NT2/D1 (cell line): Measurements from ENCODE around the gene SRPK1.

Experiments
- DNase-seq: peaks from one replicate; pipeline ENCODE4 v3.0.0-alpha.2; 2011; ENCODE audit warnings: low read depth, low spot score
- H3K27me3 ChIP-seq: 2 replicates; pipeline ENCODE4 v1.6.0; 2011; ENCODE audit warnings: mild to moderate bottlenecking; ENCODE audit not compliant: insufficient read length, insufficient read depth
- H3K36me3 ChIP-seq: 2 replicates; pipeline ENCODE4 v1.6.1; 2011; ENCODE audit warnings: mild to moderate bottlenecking, low read length, mixed read lengths; ENCODE audit not compliant: insufficient read depth, insufficient read length
- H3K4me1 ChIP-seq: 2 replicates; pipeline ENCODE4 v1.5.1; 2011; ENCODE audit not compliant: insufficient read depth, insufficient read length
- H3K4me3 ChIP-seq: 2 replicates; pipeline ENCODE4 v1.5.1; 2011; ENCODE audit warnings: low read depth; ENCODE audit not compliant: insufficient read length
- H3K9ac ChIP-seq: 2 replicates; pipeline ENCODE4 v1.6.0; 2011; ENCODE audit warnings: low read depth; ENCODE audit not compliant: insufficient read length
- H3K9me3 ChIP-seq: 2 replicates; pipeline ENCODE4 v1.5.1; 2011; ENCODE audit warnings: mild to moderate bottlenecking, low read length; ENCODE audit not compliant: insufficient read depth
- SUZ12 ChIP-seq: IDR thresholded peaks from 2 replicates; pipeline ENCODE4 v1.6.1; 2011; ENCODE audit not compliant: insufficient read length, insufficient read depth; ENCODE audit errors: extremely low read depth
- YY1 ChIP-seq: IDR thresholded peaks from 2 replicates; pipeline ENCODE4 v1.6.1; 2011; ENCODE audit not compliant: insufficient read length, insufficient read depth
- ZNF274 ChIP-seq: IDR thresholded peaks from 2 replicates; pipeline ENCODE4 v1.6.1; 2011; ENCODE audit warnings: mild to moderate bottlenecking, low read depth, low read length

SRPK1 gene

GRCh38 chr6:35787266-35788218 is 133.4 kb downstream of the SRPK1 start:
- no peak overlapping the region for H3K9ac ChIP-seq
- no peaks in the 10 kb centered on the region for H3K27me3 ChIP-seq
- no peaks in the 10 kb centered on the region for H3K36me3 ChIP-seq
- no peaks in the 10 kb centered on the region for H3K9me3 ChIP-seq
- no peak overlapping the region for H3K4me3 ChIP-seq
- TF ChIP-seq ZNF274: no peak
- no peak for TF ChIP-seq YY1
- no peak for TF ChIP-seq SUZ12
- DNase-seq: no peak
- H3K4me1 ChIP-seq: no peaks in the 10 kb centered on the region

- no peak for DNase-seq
- TF ChIP-seq SUZ12: no peak
- no peak for TF ChIP-seq YY1
- no peak for TF ChIP-seq ZNF274
- H3K4me3 ChIP-seq: no peak overlapping the region
Observed at GRCh38 chr6:35786810-35787209, 134.1 kb downstream of the SRPK1 start.

GRCh38 chr6:35786272-35786671 is 134.6 kb downstream of the SRPK1 start:
- Histone ChIP-seq H3K9me3 (no peaks in the 10 kb centered on the region), H3K4me1 (no peaks in the 10 kb centered on the region), H3K9ac (no peak overlapping the region), H3K27me3 (no peaks in the 10 kb centered on the region), H3K4me3 (no peak overlapping the region), H3K36me3 (no peaks in the 10 kb centered on the region)
- no peak for DNase-seq
- TF ChIP-seq SUZ12 (no peak), YY1 (no peak), ZNF274 (no peak)

More at GRCh38 chr6:35786810-35787209, 134.1 kb downstream of the SRPK1 start:
- Histone ChIP-seq H3K9me3 (no peaks in the 10 kb centered on the region), H3K4me1 (no peaks in the 10 kb centered on the region), H3K36me3 (no peaks in the 10 kb centered on the region), H3K9ac (no peak overlapping the region), H3K27me3 (no peaks in the 10 kb centered on the region)

- Histone ChIP-seq H3K4me3 (no peak overlapping the region), H3K9me3 (no peaks in the 10 kb centered on the region), H3K4me1 (no peaks in the 10 kb centered on the region), H3K27me3 (no peaks in the 10 kb centered on the region), H3K9ac (no peak overlapping the region), H3K36me3 (no peaks in the 10 kb centered on the region)
- TF ChIP-seq SUZ12 (no peak), YY1 (no peak), ZNF274 (no peak)
- DNase-seq: no peak
Observed at GRCh38 chr6:35784200-35784599, 136.7 kb downstream of the SRPK1 start.
